ENCODE data around the gene FAM222A. TPM values are rescaled to one million over a fixed set of nuclear protein-coding genes. Genes with fewer than 3 reads are reported as not detected.
A peak's percentile ranks its signal among the peaks of the same experiment; 100 is the strongest.

FAM222A gene
- total RNA-seq, 1 donor = 0.36 TPM

GRCh38 chr12:109711596-109712461 is 1.8 kb upstream of the FAM222A start:
- Histone ChIP-seq H3K4me2 (ENCODE audit: insufficient read depth, low read length) (no peak overlapping the region), H3K27me3 (ENCODE audit: insufficient read depth, low read length) (peaks cover 30% of the 10 kb centered on the region), H3K4me1 (ENCODE audit: insufficient read depth, low read length) (no peaks in the 10 kb centered on the region), H3K79me2 (ENCODE audit: insufficient read depth, low read length) (no peaks in the 10 kb centered on the region), H3K27ac (ENCODE audit: low read depth, low read length) (no peak overlapping the region), H3K9me3 (ENCODE audit: low read depth, low read length) (no peaks in the 10 kb centered on the region), H2AFZ (ENCODE audit: low read length) (no peak overlapping the region), H3K4me3 (ENCODE audit: insufficient read depth, low read length) (no peak overlapping the region), H3K36me3 (ENCODE audit: insufficient read depth, low read length) (no peaks in the 10 kb centered on the region), H4K20me1 (ENCODE audit: insufficient read depth, low read length) (no peaks in the 10 kb centered on the region)
- TF ChIP-seq, protein P1, sequence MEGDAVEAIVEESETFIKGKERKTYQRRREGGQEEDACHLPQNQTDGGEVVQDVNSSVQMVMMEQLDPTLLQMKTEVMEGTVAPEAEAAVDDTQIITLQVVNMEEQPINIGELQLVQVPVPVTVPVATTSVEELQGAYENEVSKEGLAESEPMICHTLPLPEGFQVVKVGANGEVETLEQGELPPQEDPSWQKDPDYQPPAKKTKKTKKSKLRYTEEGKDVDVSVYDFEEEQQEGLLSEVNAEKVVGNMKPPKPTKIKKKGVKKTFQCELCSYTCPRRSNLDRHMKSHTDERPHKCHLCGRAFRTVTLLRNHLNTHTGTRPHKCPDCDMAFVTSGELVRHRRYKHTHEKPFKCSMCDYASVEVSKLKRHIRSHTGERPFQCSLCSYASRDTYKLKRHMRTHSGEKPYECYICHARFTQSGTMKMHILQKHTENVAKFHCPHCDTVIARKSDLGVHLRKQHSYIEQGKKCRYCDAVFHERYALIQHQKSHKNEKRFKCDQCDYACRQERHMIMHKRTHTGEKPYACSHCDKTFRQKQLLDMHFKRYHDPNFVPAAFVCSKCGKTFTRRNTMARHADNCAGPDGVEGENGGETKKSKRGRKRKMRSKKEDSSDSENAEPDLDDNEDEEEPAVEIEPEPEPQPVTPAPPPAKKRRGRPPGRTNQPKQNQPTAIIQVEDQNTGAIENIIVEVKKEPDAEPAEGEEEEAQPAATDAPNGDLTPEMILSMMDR (IDR thresholded peaks at IDR 0.05; ENCODE audit: extremely low read depth, low read depth, low read length) = no peak
- DNase-seq (ENCODE audit: insufficient read length, low spot score, missing footprints) = peak; percentile 31

GRCh38 chr12:109714141-109714912 is 702 bp downstream of the FAM222A start:
- Histone ChIP-seq H3K36me3 (ENCODE audit: insufficient read depth, low read length) (no peaks in the 10 kb centered on the region), H3K9me3 (ENCODE audit: low read depth, low read length) (no peaks in the 10 kb centered on the region), H3K79me2 (ENCODE audit: insufficient read depth, low read length) (no peaks in the 10 kb centered on the region), H3K4me2 (ENCODE audit: insufficient read depth, low read length) (peak overlapping the region; percentile 67), H3K4me3 (ENCODE audit: insufficient read depth, low read length) (peak overlapping the region; percentile 70), H3K27me3 (ENCODE audit: insufficient read depth, low read length) (peaks cover 51% of the 10 kb centered on the region), H3K4me1 (ENCODE audit: insufficient read depth, low read length) (no peaks in the 10 kb centered on the region), H2AFZ (ENCODE audit: low read length) (peak overlapping the region; percentile 35), H4K20me1 (ENCODE audit: insufficient read depth, low read length) (no peaks in the 10 kb centered on the region), H3K27ac (ENCODE audit: low read depth, low read length) (no peak overlapping the region)
- peak; percentile 96 for DNase-seq (ENCODE audit: insufficient read length, low spot score, missing footprints)
- TF ChIP-seq, protein P1 (IDR thresholded peaks at IDR 0.05; ENCODE audit: extremely low read depth, low read depth, low read length) = no peak

GRCh38 chr12:109714913-109715244 is 1.3 kb downstream of the FAM222A start:
- no peaks in the 10 kb centered on the region for H3K36me3 ChIP-seq (ENCODE audit: insufficient read depth, low read length)
- no peak overlapping the region for H3K27ac ChIP-seq (ENCODE audit: low read depth, low read length)
- DNase-seq (ENCODE audit: insufficient read length, low spot score, missing footprints) = peak; percentile 70
- no peaks in the 10 kb centered on the region for H4K20me1 ChIP-seq (ENCODE audit: insufficient read depth, low read length)
- H3K79me2 ChIP-seq (ENCODE audit: insufficient read depth, low read length) = no peaks in the 10 kb centered on the region
- no peaks in the 10 kb centered on the region for H3K9me3 ChIP-seq (ENCODE audit: low read depth, low read length)
- peaks cover 51% of the 10 kb centered on the region for H3K27me3 ChIP-seq (ENCODE audit: insufficient read depth, low read length)
- TF ChIP-seq, protein P1 (IDR thresholded peaks at IDR 0.05; ENCODE audit: extremely low read depth, low read depth, low read length) = no peak
- H3K4me3 ChIP-seq (ENCODE audit: insufficient read depth, low read length) = no peak overlapping the region
- H3K4me1 ChIP-seq (ENCODE audit: insufficient read depth, low read length) = no peaks in the 10 kb centered on the region
- no peak overlapping the region for H3K4me2 ChIP-seq (ENCODE audit: insufficient read depth, low read length)
- H2AFZ ChIP-seq (ENCODE audit: low read length) = no peak overlapping the region

Measured in osteoblast (primary cell).